GM18873 (cell line): ENCODE data around the gene WASF2.
A peak's percentile ranks its signal among the peaks of the same experiment; 100 is the strongest.
"Not testable (repeated sequence)": the region's sequence is repeated elsewhere in the genome, so short reads cannot be mapped to it uniquely, and the experiment has no call there.

Experiments
- ATAC-seq: cut with Tn5 transposase; IDR thresholded peaks from one replicate; pipeline ENCODE4 v1.9.1; 2021; ENCODE audit warnings: mild to moderate bottlenecking, moderate library complexity, moderate number of reproducible peaks; ENCODE audit not compliant: unreplicated experiment, low FRiP score

The WASF2 gene

DNA sequence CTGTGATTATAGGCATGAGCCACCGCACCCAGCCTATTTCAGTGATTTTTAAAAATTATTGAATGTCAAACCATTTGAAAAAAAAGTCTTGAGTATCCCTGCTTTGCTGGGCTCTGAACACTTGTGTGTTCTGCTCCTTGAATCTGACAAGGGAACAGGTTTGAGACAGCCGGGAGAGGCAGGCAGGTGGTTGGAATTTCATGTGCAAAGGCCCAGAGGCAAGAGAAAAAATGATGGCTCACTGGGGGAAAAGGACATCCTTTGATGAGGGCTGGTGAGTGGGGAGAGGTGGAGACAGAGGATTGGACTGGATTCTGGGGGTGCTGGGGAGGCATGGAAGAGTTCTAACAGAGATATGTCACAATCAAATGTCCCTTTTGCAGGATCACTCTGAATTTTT lies 13.1 kb upstream of the WASF2 start:
- no peak for ATAC-seq

DNA sequence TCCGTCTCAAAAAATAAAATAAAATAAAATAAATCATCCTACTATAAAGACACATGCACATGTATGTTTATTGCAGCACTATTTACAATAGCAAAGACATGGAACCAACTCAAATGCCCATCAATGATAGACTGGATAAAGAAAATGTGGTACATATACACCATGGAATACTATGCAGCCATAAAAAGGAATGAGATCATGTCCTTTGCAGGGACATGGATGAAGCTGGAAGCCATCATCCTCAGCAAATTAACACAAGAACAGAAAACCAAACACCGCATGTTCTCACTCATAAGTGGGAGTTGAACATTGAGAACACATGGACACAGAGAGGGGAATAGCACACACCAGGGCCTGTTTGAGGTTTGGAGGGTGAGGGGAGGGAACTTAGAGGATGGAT lies 11.2 kb upstream of the WASF2 start:
- not testable (repeated sequence) for ATAC-seq

GRCh38 chr1:27499142-27499541 lies 9.2 kb upstream of the WASF2 start:
- ATAC-seq, result no peak

DNA sequence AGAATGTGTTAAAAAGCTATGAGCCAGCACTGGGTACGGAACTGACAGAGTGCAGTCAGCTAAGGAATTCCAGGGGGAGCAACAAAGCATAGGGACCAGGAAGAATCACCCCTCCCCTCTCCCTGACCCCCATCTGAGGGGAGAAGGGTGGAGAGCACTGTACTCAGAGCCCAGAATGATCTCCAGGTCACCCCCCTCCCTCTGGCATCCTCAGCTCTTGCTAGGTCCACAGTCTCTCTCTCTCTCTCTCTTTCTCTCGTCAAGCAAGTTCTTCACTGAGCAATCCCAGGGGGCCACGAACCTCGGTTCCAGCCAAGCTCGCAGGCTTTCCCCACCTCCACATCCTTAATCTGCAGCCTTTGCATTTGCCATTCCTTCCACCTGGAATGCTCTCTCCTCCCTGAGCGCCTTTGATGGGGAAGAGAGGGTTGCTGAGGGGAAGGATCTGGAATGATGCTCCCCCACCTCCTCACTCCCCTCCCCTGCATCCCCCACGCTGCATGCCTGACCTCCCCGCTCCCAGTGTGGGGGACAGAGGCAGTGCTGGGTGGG lies 6.7 kb upstream of the WASF2 start:
- ATAC-seq, result no peak

DNA sequence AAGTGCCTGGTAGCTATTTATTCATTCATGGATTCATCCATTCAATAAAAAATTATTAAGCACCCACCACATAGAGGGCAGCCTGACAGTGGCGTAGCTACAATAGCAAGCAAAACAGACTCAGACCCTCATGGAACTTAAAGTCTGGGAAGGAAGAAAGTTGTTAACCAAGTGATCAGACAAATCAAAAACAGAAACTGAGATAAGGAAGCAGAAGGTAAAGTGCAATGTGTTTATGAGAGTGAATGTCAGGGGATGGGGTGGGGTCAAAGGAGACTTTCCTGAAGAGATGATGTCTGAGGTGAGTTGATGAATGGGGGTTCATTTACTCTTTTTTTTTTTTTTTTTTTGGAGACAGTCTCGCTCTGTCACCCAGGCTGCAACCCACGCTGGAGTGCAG lies 2.8 kb upstream of the WASF2 start:
- ATAC-seq, result no peak

DNA sequence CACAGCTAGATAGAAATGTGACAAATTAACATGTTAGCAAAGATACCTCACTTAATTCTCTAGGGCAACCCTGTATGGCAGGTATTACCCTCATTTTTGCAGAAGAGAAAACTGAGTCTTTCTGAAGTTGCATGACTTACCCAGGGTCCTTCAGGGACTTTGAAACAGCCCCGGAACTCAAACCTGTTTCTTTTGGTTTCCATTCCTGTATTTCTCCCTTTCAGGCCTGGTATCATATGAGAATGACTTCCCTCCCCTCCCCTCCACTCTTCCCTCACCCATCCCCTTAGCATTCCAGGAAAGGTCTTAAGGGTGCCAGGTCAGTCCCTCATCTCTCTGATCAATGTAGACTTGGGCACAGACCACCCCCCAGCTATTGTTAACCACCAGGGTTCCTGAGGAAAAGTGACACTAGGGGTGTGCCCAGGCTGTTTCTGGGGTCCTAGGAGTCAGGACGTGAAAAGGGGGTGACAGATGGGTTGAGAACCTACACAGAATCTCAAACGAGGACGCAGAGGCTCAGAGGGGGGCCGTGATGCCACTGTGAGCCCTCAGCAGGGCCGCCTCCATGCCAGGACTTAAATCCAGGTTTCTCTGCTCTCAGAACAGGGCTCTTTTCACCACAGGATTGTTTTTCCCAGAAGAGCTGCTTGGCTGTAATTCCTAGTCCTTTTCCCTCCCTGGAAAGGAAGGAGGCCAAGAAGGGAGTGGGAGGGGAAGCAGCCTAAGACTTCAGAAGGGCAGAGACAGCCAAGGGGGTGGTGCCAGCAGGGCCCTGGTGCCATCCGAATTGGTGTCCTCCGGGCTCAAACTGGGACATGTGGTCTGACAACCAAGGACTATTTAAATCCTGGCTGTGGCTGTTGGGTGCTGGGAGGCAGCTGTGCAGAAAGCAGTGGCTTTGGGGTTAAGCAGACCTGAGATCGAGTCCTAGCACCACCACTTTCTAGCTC lies 2.1 kb upstream of the WASF2 start:
- no peak for ATAC-seq

DNA sequence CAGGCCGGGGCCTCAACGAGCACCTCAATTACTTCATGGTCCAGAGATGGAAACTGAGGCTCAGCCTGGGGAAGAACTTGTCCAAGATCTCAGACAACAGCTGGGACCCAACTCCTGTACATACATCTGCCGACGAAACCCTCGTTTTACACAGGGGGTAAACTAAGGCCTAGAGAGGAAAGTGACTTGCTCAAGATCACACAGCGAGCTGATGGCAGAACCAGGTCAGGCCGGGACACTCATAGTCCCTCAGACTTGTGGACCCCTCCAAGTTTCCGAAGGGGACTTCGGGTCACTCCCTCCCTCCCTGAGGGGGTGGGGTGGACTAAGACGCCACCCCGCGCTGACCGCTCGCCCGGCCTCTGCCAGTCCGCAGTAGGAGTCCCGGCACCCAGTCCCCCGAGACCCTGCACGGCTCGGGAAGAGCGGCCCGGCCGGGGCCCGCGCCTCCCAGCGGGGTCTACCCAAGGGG lies 430 bp downstream of the WASF2 start:
- ATAC-seq, result peak; percentile 9

- ATAC-seq, result no peak
Measured at GRCh38 chr1:27487966-27488884, 1.7 kb downstream of the WASF2 start.

- no peak for ATAC-seq
Measured at GRCh38 chr1:27485363-27485762, 4.6 kb downstream of the WASF2 start.

- no peak for ATAC-seq
Measured at GRCh38 chr1:27483659-27484058, 6.3 kb downstream of the WASF2 start.

DNA sequence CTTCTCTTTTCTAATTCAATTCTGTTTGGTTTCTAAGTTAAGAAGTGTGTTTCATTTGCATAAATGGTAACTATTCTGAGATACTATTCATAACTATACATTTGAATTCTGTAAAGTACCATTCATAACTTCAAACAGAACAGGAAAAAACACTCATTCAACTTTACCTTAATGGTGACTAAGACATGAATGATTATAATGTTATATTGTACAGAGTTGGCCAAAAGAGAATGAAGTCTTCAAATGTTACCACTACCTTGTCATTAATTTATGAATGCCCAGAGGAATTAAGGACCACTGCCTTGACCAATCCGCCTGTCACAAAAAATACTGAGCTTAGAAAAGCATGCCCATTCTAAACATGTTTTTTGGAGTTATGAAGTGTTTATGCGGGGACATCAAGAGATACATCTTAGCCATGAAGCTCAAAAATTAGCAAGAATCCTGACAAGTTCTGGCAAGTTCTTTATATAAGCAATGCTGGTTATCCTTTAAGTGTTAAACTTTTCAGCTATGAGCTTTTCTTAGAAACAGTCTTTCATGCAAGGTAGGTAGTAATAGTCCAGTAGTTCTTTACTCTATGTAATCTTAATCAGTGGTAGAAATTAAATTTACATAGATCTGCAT lies 7.9 kb downstream of the WASF2 start:
- ATAC-seq, result no peak

- no peak for ATAC-seq
Measured at GRCh38 chr1:27478098-27478497, 11.9 kb downstream of the WASF2 start.

- no peak for ATAC-seq
Measured at GRCh38 chr1:27476237-27476636, 13.7 kb downstream of the WASF2 start.

GRCh38 chr1:27475720-27476119 lies 14.2 kb downstream of the WASF2 start:
- ATAC-seq, result no peak

DNA sequence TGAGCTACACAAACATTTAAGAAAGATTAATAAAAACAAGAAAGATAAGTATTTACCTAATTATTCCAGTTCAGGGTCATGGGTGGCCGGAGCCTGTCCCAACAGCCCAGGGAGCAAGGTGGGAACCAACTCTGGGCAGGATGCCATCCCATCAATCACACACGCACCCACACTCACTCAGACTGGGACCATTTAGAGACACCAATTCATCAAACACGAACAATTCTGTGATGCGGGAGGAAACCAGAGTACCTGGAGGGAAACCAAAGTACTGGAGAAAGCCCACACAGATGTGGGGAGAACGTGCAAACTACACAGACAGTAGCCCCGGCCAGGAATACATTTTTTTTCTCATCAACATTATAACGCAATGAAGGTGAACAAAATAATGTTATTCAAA lies 16.2 kb downstream of the WASF2 start:
- ATAC-seq, result no peak

GRCh38 chr1:27472098-27472497 lies 17.9 kb downstream of the WASF2 start:
- not testable (repeated sequence) for ATAC-seq

GRCh38 chr1:27471477-27471876 lies 18.5 kb downstream of the WASF2 start:
- ATAC-seq, result no peak

GRCh38 chr1:27469334-27469733 lies 20.6 kb downstream of the WASF2 start:
- no peak for ATAC-seq

DNA sequence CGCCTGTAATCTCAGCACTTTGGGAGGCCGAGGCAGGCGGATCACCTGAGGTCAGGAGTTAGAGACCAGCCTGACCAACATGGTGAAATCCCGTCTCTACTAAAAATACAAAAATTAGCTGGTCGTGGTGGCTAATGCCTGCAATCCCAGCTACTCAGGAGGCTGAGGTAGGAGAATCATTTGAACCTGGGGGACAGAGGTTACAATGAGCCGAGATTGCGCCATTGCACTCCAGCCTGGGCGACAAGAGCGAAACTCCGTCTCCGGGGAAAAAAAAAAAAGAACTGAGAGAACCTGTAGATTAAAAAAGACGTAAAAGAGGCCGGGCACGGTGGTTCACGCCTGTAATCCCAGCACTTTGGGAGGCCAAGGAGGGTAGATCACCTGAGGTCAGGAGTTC lies 21.6 kb downstream of the WASF2 start:
- not testable (repeated sequence) for ATAC-seq

GRCh38 chr1:27464926-27465647 lies 24.9 kb downstream of the WASF2 start:
- no peak for ATAC-seq
